Liver (tissue), 9 donors: ENCODE results near the gene TRAK2. TPM values are rescaled to one million over a fixed set of nuclear protein-coding genes. Genes with fewer than 3 reads are reported as not detected.

Experiments used
- DNase-seq: peaks from one replicate; pipeline ENCODE4 v3.0.0-alpha.2; 2017; ENCODE audit warnings: low spot score
- H3K27ac ChIP-seq, 2 donors: one replicate each; pipeline ENCODE4 v1.7.0; 2013; ENCODE audit warnings: inconsistent platforms in 2 of 2, low read length in 2 of 2, control low read depth in 1 of 2, low read depth in 1 of 2, mild to moderate bottlenecking in 1 of 2
- H3K27me3 ChIP-seq, 4 donors: one replicate each; pipeline versions ENCODE4 v1.6.1 to v1.7.0; 2013; ENCODE audit warnings: low read length in 3 of 4, inconsistent platforms in 1 of 4, mild to moderate bottlenecking in 1 of 4, moderate library complexity in 1 of 4; ENCODE audit not compliant: control insufficient read depth in 4 of 4, insufficient read depth in 4 of 4
- H3K36me3 ChIP-seq, 4 donors: one replicate each; pipeline versions ENCODE4 v1.6.1 to v1.7.0; 2013; ENCODE audit warnings: low read length in 3 of 4, mild to moderate bottlenecking in 3 of 4, low read depth in 1 of 4, moderate library complexity in 1 of 4; ENCODE audit not compliant: control insufficient read depth in 4 of 4, insufficient read depth in 3 of 4
- H3K4me1 ChIP-seq, 4 donors: one replicate each; pipeline versions ENCODE4 v1.6.1 to v1.7.0; 2013; ENCODE audit warnings: low read length in 3 of 4, mild to moderate bottlenecking in 3 of 4, moderate library complexity in 1 of 4; ENCODE audit not compliant: control insufficient read depth in 4 of 4, insufficient read depth in 4 of 4
- H3K4me3 ChIP-seq, 3 donors: one replicate each; pipeline versions ENCODE4 v1.6.1 to v1.7.0; 2013; ENCODE audit warnings: low read length in 3 of 3, control low read depth in 1 of 3, low read depth in 1 of 3, mild to moderate bottlenecking in 1 of 3
- H3K9ac ChIP-seq, 2 donors: one replicate each; pipeline ENCODE4 v1.7.0; 2013; ENCODE audit warnings: low read length in 2 of 2, mild to moderate bottlenecking in 2 of 2, moderate library complexity in 2 of 2, control low read depth in 1 of 2, low read depth in 1 of 2
- H3K9me3 ChIP-seq, 4 donors: one replicate each; pipeline versions ENCODE4 v1.6.1 to v1.7.0; 2013; ENCODE audit warnings: low read length in 3 of 4; ENCODE audit not compliant: control insufficient read depth in 4 of 4
- EGR1 ChIP-seq, 2 donors: IDR thresholded peaks; 2 replicates each; pipeline ENCODE4 v1.6.1; 2016 to 2018; ENCODE audit warnings: antibody characterized with exemption in 2 of 2, low read depth in 2 of 2
- FOXA2 ChIP-seq: IDR thresholded peaks from 2 replicates; pipeline ENCODE4 v1.6.1; 2016; ENCODE audit warnings: antibody characterized with exemption
- GABPA ChIP-seq, 2 donors: IDR thresholded peaks in 1 of 2; conservative IDR thresholded peaks in 1 of 2; 2 replicates each; pipeline ENCODE4 v1.6.1; 2016; ENCODE audit warnings: antibody characterized with exemption in 2 of 2, mild to moderate bottlenecking in 1 of 2, moderate library complexity in 1 of 2
- HNF4A ChIP-seq, 2 donors: conservative IDR thresholded peaks; 2 replicates each; pipeline ENCODE4 v1.6.1; 2016; ENCODE audit warnings: antibody characterized with exemption in 2 of 2, mild to moderate bottlenecking in 2 of 2
- HNF4G ChIP-seq: IDR thresholded peaks from 2 replicates; pipeline ENCODE4 v1.6.1; 2016; ENCODE audit warnings: antibody characterized with exemption
- JUND ChIP-seq, 2 donors: IDR thresholded peaks; 2 replicates each; pipeline ENCODE4 v1.6.1; 2016; ENCODE audit warnings: antibody characterized with exemption in 2 of 2
- NR2F2 ChIP-seq: IDR thresholded peaks from 2 replicates; pipeline ENCODE4 v1.6.1; 2016; ENCODE audit warnings: antibody characterized with exemption
- RAD21 ChIP-seq, 2 donors: IDR thresholded peaks; 2 replicates each; pipeline ENCODE4 v1.6.1; 2016; ENCODE audit warnings: antibody characterized with exemption in 2 of 2, mild to moderate bottlenecking in 2 of 2
- RXRA ChIP-seq, 2 donors: IDR thresholded peaks; 2 replicates each; pipeline ENCODE4 v1.6.1; 2017 to 2018; ENCODE audit warnings: antibody characterized with exemption in 2 of 2, mild to moderate bottlenecking in 1 of 2
- SP1 ChIP-seq: IDR thresholded peaks from 2 replicates; pipeline ENCODE4 v1.6.1; 2018; ENCODE audit warnings: antibody characterized with exemption, mild to moderate bottlenecking
- TAF1 ChIP-seq: conservative IDR thresholded peaks from 2 replicates; pipeline ENCODE4 v1.6.1; 2016; ENCODE audit warnings: antibody characterized with exemption, mild to moderate bottlenecking
- YY1 ChIP-seq: IDR thresholded peaks from 2 replicates; pipeline ENCODE4 v1.6.1; 2016; ENCODE audit warnings: antibody characterized with exemption, mild to moderate bottlenecking
- WGBS: extraction: QIAGEN DNeasy Blood & Tissue Kit; methylation state at CpG from one replicate; pipeline ENCODE4 v1.1.7; 2013; 5-methylcytosine and 5-hydroxymethylcytosine counted together
- polyA plus RNA-seq, 2 donors: library from polyadenylated mRNA; stranded (reverse) in 1 of 2; unstranded in 1 of 2; fragments of 200-250 nt in 1 of 2; fragments of >200 nt in 1 of 2; fragmentation: Nextera tagmentation in 1 of 2; extraction: Ambion mirVana in 1 of 2; gene quantifications; one replicate each; pipeline versions ENCODE4 v1.2.1 to v1.2.3, GENCODE V29; 2013 to 2015
- total RNA-seq, 2 donors: library from RNA; depleted of rRNA; stranded (reverse); fragments of >200 nt; gene quantifications; one replicate each; pipeline ENCODE4 v1.2.3, GENCODE V29; 2014
- TF ChIP-seq, protein P1 (sequence below): fragments of 150-350 bp; IDR thresholded peaks from 2 replicates; pipeline ENCODE4 v1.5.1; 2017; ENCODE audit warnings: improper control_type of control experiment, low read depth, low read length; ENCODE audit not compliant: missing input control
- TF ChIP-seq, protein P2 (sequence below): IDR thresholded peaks from 2 replicates; pipeline ENCODE4 v1.6.1; 2016; ENCODE audit warnings: antibody characterized with exemption
- TF ChIP-seq, protein P3 (sequence below): IDR thresholded peaks from 2 replicates; pipeline ENCODE4 v1.6.1; 2016; ENCODE audit warnings: antibody characterized with exemption, mild to moderate bottlenecking
- TF ChIP-seq, protein P4 (sequence below): IDR thresholded peaks from 2 replicates; pipeline ENCODE4 v1.6.1; 2016; ENCODE audit warnings: antibody characterized with exemption
- TF ChIP-seq, protein P5 (sequence below): IDR thresholded peaks from 2 replicates; pipeline ENCODE4 v1.6.1; 2016; ENCODE audit warnings: antibody characterized with exemption
- donor health status: healthy.
- donor health status: healthy.
- donor health status: healthy.
- donor health status: healthy.
- donor health status: healthy.

Gene TRAK2
- total and polyA plus RNA-seq, 4 donors, result 6.1 to 207 (median 12.4) TPM

DNA sequence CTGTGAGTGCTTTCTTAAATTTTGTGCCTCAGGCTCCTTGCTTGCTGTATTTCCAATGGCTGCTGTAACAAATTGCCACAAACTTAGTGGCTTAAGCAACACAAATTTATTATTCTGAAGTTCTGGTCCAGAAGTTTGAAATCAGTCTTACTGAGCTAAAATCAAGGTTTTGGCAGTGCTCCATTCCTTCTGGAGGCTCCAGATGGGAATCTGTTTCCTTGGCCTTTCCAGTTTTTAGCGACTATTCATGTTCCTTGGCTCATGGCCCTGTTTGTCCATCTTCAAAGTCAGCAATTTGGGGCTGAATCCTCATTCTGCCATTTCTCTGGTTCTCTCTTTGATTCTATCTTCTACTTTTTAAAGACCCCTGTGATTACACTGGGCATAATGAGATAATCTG, 32.1 kb upstream of the TRAK2 start:
- DNase-seq, result no peak
- H3K27ac ChIP-seq, result no peak overlapping the region
- no peaks in the 10 kb centered on the region for H3K27me3 ChIP-seq
- no peak overlapping the region for H3K4me3 ChIP-seq
- no peaks in the 10 kb centered on the region for H3K4me1 ChIP-seq
- WGBS, result 78% methylated on average over 1 of the region's 1 CpG
- no peaks in the 10 kb centered on the region for H3K9me3 ChIP-seq
- no peak for TF ChIP-seq TAF1
- TF ChIP-seq HNF4G, result no peak
- TF ChIP-seq RXRA (IDR thresholded peaks at IDR 0.05), result no peak
- TF ChIP-seq, protein P1, sequence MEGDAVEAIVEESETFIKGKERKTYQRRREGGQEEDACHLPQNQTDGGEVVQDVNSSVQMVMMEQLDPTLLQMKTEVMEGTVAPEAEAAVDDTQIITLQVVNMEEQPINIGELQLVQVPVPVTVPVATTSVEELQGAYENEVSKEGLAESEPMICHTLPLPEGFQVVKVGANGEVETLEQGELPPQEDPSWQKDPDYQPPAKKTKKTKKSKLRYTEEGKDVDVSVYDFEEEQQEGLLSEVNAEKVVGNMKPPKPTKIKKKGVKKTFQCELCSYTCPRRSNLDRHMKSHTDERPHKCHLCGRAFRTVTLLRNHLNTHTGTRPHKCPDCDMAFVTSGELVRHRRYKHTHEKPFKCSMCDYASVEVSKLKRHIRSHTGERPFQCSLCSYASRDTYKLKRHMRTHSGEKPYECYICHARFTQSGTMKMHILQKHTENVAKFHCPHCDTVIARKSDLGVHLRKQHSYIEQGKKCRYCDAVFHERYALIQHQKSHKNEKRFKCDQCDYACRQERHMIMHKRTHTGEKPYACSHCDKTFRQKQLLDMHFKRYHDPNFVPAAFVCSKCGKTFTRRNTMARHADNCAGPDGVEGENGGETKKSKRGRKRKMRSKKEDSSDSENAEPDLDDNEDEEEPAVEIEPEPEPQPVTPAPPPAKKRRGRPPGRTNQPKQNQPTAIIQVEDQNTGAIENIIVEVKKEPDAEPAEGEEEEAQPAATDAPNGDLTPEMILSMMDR, result no peak
- TF ChIP-seq, protein P2, sequence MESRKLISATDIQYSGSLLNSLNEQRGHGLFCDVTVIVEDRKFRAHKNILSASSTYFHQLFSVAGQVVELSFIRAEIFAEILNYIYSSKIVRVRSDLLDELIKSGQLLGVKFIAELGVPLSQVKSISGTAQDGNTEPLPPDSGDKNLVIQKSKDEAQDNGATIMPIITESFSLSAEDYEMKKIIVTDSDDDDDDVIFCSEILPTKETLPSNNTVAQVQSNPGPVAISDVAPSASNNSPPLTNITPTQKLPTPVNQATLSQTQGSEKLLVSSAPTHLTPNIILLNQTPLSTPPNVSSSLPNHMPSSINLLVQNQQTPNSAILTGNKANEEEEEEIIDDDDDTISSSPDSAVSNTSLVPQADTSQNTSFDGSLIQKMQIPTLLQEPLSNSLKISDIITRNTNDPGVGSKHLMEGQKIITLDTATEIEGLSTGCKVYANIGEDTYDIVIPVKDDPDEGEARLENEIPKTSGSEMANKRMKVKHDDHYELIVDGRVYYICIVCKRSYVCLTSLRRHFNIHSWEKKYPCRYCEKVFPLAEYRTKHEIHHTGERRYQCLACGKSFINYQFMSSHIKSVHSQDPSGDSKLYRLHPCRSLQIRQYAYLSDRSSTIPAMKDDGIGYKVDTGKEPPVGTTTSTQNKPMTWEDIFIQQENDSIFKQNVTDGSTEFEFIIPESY, result no peak
- TF ChIP-seq JUND (IDR thresholded peaks at IDR 0.05), result no peak
- no peak for TF ChIP-seq EGR1 (IDR thresholded peaks at IDR 0.05; ENCODE audit: low read depth in 2 of 2)
- no peak for TF ChIP-seq GABPA (IDR thresholded peaks at IDR 0.05 in 1 of 2, conservative IDR thresholded peaks at IDR 0.05 in 1 of 2)
- TF ChIP-seq RAD21 (IDR thresholded peaks at IDR 0.05), result no peak
- TF ChIP-seq, protein P3, sequence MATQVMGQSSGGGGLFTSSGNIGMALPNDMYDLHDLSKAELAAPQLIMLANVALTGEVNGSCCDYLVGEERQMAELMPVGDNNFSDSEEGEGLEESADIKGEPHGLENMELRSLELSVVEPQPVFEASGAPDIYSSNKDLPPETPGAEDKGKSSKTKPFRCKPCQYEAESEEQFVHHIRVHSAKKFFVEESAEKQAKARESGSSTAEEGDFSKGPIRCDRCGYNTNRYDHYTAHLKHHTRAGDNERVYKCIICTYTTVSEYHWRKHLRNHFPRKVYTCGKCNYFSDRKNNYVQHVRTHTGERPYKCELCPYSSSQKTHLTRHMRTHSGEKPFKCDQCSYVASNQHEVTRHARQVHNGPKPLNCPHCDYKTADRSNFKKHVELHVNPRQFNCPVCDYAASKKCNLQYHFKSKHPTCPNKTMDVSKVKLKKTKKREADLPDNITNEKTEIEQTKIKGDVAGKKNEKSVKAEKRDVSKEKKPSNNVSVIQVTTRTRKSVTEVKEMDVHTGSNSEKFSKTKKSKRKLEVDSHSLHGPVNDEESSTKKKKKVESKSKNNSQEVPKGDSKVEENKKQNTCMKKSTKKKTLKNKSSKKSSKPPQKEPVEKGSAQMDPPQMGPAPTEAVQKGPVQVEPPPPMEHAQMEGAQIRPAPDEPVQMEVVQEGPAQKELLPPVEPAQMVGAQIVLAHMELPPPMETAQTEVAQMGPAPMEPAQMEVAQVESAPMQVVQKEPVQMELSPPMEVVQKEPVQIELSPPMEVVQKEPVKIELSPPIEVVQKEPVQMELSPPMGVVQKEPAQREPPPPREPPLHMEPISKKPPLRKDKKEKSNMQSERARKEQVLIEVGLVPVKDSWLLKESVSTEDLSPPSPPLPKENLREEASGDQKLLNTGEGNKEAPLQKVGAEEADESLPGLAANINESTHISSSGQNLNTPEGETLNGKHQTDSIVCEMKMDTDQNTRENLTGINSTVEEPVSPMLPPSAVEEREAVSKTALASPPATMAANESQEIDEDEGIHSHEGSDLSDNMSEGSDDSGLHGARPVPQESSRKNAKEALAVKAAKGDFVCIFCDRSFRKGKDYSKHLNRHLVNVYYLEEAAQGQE, result no peak
- H3K9ac ChIP-seq, result no peak overlapping the region
- peaks cover 2 to 22% (median 8%) of the 10 kb centered on the region in 4 donors for H3K36me3 ChIP-seq

DNA sequence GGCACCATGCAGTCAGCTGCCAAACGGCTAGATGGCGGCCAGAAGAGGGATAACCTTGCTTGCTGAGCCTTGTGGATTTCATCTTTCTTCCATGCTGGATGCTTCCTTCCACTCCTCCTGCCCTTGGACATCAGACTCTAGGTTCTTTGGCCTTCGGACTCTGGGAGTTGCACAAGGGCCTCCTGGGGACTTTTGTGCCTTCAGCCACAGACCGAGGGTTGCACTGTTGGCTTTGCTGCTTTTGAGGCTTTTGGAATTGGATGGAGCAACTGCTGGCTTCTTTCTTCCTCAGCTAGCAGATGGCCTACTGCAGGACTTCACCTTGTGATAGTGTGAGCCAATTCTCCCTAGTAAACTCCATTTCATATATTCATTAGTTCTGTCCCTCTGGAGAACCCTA, 31.3 kb upstream of the TRAK2 start:
- 78% methylated on average over 4 of the region's 4 CpGs for WGBS
- no peak overlapping the region for H3K27ac ChIP-seq
- H3K36me3 ChIP-seq, result peaks cover 2 to 30% (median 12%) of the 10 kb centered on the region in 4 donors

More for the DNA sequence above, 31.3 kb upstream of the TRAK2 start:
- Histone ChIP-seq H3K27me3 (no peaks in the 10 kb centered on the region), H3K9me3 (no peaks in the 10 kb centered on the region), H3K4me3 (no peak overlapping the region), H3K9ac (no peak overlapping the region), H3K4me1 (no peaks in the 10 kb centered on the region)
- no peak for TF ChIP-seq YY1
- TF ChIP-seq HNF4G, result peak; percentile 52
- TF ChIP-seq FOXA2, result no peak
- TF ChIP-seq, protein P4, sequence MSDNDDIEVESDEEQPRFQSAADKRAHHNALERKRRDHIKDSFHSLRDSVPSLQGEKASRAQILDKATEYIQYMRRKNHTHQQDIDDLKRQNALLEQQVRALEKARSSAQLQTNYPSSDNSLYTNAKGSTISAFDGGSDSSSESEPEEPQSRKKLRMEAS, result no peak
- no peak for TF ChIP-seq EGR1 (IDR thresholded peaks at IDR 0.05; ENCODE audit: low read depth in 2 of 2)
- no peak for TF ChIP-seq TAF1
- TF ChIP-seq SP1, result no peak
- no peak for TF ChIP-seq RXRA (IDR thresholded peaks at IDR 0.05)
- TF ChIP-seq GABPA (IDR thresholded peaks at IDR 0.05 in 1 of 2, conservative IDR thresholded peaks at IDR 0.05 in 1 of 2), result no peak
- no peak for TF ChIP-seq RAD21 (IDR thresholded peaks at IDR 0.05)
- TF ChIP-seq JUND (IDR thresholded peaks at IDR 0.05), result no peak
- TF ChIP-seq NR2F2, result no peak
- TF ChIP-seq HNF4A (conservative IDR thresholded peaks at IDR 0.05), result peak; percentile 69 to 86
- TF ChIP-seq, protein P5, sequence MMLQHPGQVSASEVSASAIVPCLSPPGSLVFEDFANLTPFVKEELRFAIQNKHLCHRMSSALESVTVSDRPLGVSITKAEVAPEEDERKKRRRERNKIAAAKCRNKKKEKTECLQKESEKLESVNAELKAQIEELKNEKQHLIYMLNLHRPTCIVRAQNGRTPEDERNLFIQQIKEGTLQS, result no peak
- DNase-seq, result no peak
